ENCODE measurements around the gene PLA2G3.
"Not testable (repeated sequence)": the region's sequence is repeated elsewhere in the genome, so short reads cannot be mapped to it uniquely, and the experiment has no call there.

Gene PLA2G3, protein sequence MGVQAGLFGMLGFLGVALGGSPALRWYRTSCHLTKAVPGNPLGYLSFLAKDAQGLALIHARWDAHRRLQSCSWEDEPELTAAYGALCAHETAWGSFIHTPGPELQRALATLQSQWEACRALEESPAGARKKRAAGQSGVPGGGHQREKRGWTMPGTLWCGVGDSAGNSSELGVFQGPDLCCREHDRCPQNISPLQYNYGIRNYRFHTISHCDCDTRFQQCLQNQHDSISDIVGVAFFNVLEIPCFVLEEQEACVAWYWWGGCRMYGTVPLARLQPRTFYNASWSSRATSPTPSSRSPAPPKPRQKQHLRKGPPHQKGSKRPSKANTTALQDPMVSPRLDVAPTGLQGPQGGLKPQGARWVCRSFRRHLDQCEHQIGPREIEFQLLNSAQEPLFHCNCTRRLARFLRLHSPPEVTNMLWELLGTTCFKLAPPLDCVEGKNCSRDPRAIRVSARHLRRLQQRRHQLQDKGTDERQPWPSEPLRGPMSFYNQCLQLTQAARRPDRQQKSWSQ

GRCh38 chr22:31139866-31140716, at the start of gene PLA2G3:
TSS of gene PLA2G3 (minus strand) at chr22:31140508. CDS start at chr22:31140354, 154 bp downstream.
- FAIRE-seq = no peak

GRCh38 chr22:31187627-31188026, 47.3 kb upstream of the PLA2G3 start:
- no peak for FAIRE-seq

DNA sequence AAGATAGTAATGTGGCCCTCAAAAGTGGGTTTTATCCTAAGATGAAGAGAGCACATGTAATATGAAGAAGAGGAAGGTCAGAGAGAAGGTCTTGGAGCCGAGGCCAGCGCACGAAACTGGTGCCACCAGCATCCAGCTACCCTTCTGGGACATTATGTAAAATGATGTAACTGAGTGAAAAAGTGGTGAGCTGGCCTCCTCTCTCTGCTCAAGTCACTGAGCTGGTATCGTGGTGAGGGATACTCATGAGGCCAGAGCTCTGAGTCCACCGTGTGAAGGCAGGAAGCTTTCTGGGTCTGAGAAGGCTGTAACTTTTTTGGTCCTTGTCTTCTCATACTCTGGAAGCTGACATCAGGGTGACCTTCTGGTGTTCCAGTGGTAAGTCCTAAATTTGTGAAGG, 44.7 kb upstream of the PLA2G3 start:
- FAIRE-seq = no peak

DNA sequence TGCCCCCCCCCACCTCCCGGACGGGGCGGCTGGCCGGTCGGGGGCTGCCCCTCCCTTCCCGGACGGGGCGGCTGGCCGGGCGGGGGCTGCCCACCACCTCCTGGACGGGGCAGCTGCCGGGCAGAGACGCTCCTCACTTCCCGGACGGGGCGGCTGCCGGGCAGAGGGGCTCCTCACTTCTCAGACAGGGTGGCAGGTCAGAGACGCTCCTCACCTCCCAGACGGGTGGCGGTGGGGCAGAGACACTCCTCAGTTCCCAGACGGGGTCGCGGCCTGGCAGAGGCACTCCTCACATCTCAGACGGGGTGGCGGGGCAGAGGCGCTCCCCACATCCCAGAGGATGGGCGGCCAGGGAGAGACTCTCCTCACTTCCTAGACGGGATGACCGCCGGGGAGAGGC, 43.7 kb upstream of the PLA2G3 start:
- no peak for FAIRE-seq

- FAIRE-seq = no peak
Measured at GRCh38 chr22:31179345-31179744, 39.0 kb upstream of the PLA2G3 start.

- no peak for FAIRE-seq
Measured at GRCh38 chr22:31178859-31179258, 38.6 kb upstream of the PLA2G3 start.

GRCh38 chr22:31177420-31178162, 37.3 kb upstream of the PLA2G3 start:
- FAIRE-seq = no peak

DNA sequence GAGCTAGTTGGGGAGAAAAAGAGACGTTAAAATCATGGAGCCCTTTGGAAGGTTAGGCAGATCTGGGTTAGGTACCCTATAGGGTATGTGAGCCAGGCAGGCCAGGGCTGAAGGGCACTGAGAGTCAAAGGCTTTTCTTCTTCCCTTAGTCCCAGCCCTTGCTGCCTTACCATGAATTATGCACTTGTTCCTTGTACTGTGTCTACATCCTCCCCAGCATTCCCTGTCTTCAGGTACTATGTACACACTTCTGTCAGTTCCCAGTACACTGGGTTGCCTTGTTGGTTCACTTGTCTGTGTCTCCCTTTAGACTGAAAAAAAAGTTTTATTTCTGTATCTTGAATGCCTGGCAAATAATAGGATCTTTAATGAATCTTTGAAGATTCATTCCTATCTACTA, 36.6 kb upstream of the PLA2G3 start:
- no peak for FAIRE-seq

- FAIRE-seq = no peak
Measured at GRCh38 chr22:31173386-31174145, 33.3 kb upstream of the PLA2G3 start.

DNA sequence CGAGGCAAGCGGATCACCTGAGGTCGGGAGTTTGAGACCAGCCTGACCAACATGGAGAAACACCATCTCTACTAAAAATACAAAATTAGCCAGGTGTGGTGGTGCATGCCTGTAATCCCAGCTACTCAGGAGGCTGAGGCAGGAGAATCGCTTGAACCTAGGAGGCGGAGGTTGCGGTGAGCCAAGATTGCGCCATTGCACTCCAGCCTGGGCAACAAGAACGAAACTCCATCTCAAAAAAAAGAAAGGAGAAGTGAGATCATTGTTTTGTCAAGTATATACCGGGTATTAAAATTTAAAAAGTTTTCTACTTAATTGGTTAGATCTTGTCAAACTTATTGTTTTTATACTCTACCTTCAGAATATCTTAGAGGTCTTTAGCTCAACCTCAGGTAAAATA, 31.4 kb upstream of the PLA2G3 start:
- FAIRE-seq = not testable (repeated sequence)

DNA sequence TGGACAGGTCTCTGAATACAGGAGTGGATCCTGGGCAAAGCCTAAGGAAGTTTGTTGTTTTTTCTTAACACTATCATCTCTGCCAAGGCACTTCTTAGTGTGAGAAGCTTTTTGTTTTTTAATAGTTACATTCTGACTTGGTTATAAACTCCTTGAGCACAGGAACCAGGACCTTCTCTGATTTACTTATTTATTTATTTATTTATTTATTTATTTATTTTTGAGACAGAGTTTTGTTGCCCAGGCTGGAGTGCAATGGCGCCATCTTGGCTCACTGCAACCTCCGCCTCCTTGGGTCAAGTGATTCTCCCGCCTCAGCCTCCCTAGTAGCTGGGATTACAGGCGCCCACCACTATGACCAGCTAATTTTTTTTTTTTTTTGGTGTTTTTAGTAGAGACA, 30.7 kb upstream of the PLA2G3 start:
- no peak for FAIRE-seq

DNA sequence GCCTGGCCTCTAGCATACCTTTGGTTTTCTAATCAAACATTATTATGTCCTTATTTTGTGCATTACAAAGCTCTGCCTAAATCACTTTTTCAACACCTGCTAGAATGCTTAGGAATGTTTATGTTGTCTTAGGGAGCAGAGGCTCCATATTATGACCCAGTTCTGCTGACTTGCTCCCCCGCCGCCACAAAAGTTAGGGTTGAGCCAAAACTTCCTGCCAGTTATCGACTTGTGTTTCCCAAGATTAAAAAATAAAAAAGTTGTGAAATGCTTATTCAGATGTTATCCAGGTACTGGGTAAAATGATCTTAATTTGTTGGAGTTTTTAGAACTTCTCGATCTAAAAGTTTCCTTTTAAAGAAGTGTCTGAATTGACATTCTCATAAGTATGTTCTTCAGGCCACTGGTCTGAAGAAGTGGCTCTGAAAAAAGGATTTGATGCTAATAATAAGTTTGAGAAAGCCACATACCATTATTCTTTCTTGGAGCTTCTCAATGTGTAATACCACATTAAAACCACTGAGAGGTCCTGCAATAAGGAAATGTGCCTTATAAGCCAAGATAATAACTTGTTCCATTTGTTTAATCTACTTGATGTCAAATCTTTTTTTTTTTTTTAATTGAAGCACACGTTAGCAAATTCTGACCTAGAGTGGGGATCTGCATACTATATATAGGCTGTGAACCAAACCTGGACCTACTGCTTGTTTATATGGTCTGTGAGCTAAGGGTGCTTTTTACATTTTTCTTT, 21.9 kb upstream of the PLA2G3 start:
- FAIRE-seq = no peak

DNA sequence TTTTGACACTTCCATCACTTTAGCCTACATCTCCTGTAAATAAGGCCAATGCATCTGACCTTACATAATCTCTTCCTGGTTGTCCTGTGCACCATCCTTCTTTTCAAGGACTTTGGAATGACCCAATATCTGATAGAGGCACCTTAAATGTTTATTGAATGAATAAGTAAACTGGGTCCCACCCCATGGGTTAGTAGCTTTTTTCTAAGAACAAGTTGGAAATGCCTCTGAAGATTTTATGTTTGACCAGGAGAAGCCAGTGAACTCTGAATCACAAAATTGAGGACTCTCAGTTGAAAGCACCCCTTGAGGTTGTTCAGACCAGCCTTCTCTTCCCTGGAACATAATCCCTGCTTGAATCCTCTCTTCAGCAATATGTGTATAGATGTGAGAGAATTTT, 21.1 kb upstream of the PLA2G3 start:
- no peak for FAIRE-seq

DNA sequence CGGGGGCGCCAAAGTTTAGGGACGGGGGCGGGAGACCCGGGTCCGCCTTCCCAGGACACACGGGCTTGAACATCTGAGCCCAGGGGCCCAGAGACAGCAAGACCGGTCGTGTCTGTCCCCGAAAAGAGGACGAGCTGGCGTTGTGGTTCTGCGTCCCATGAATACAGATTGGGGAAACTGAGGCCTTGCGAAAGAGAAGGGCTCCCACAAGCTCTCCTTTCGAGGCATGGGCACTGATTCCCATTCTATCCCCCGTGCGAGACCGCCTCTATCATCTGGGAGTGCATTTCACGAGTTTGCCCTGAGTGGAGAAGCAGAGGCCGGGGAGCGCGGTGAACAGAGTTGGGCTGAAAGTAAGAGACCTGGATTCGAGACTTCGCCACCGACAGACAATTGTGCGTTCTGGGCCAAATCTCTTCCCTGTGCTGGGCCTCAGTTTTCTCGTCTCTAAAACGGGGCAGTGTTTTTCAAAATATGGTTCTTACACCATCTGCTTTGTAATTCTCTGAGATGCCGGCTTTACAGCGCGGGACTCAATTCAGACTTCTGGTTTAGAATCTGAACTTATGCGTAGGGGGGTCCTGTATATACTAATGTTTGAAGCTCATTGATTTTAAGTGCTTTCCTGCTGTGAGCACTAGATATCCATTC, 20.1 kb upstream of the PLA2G3 start:
- FAIRE-seq = no peak

DNA sequence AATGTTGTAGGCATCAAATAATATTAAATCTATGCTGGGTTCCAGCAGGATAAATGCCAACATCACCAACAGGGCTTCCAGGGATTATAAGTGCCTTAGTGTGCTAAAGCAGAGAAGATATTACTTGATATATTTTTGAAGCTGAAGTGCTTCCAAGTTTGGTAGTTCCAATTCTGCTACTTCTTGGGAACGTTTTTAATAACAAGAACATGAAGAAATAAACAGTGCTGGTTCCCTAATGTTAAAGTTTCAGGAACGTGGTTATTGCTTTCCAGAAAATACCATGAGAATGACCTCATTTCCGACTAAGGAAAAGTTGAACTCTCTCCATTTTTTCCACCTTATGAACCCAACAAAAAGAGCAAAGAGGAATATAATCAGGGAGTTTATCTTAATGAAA, 15.1 kb upstream of the PLA2G3 start:
- FAIRE-seq = no peak

DNA sequence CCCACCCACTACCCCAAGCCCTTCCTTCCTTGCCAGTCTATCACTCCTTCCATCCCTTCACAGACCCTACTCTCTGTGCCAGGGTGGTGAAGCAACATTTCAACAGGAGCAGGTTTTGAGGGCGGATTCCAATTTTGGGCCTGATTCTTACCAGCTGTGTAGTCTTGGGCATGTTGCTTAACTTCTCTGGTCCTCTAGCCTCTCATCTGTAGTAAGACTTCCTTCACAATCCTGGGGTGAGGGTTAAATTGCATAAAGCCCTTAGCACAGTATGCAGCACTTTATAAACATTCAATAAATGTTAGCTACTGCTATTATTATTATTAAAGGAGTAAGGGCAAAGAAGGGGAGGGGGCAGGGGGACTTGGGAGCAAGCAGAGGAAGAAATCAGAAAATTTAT, 14.7 kb upstream of the PLA2G3 start:
- no peak for FAIRE-seq

DNA sequence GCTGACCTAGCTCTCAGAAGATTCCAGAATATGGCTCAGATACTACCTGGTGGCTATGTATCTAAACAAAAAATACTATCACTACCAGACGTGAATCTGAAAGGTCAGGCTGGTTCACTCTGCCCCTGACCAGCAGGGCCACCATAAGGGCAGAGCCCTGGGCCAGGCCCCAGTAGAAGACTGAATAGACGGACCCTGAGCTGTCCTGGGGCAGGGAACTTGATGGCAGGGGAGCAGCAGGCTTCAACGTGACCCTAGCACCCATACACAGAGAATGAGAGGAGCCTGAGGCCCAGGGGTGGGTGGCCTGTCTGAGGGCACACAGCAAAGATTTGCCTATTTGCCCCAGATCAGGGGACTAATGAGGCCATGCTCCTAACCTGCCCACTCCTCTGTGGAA, 13.0 kb upstream of the PLA2G3 start:
- no peak for FAIRE-seq

DNA sequence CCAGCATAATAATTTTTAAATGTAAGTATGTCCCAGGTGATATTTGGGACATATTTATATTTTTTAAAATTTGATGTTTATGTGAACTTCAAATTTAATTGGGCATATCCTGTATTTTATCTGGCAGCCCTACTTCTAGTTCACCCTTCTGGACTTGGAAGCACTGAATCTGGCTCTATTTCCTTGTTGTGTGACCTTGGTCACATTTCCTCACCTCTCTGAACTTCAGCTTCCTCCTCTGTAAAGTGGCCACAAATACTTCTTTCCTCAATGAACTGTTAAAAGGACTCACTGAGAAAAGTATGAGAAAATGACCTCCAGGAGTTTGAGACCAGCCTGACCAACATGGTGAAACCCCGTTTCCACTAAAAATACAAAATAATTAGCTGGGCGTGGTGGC, 11.6 kb upstream of the PLA2G3 start:
- FAIRE-seq = no peak

DNA sequence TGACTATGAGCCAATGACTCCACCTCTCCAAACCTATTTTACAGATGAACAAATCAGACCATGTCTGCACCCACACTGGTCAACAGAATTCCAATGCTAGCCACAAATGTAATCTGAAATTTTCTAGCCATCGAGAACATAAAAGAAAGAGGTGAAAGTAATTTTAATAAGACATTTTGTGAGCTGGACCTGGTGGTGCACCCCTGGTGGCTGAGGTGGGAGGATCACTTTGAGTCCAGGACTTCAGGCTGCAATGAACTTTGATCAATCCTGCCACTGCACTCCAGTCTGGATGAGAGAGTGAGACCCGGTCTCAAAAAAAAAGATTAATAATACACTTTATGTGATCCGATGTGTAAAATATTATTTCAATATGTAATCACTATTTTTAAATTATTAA, 10.3 kb upstream of the PLA2G3 start:
- no peak for FAIRE-seq

DNA sequence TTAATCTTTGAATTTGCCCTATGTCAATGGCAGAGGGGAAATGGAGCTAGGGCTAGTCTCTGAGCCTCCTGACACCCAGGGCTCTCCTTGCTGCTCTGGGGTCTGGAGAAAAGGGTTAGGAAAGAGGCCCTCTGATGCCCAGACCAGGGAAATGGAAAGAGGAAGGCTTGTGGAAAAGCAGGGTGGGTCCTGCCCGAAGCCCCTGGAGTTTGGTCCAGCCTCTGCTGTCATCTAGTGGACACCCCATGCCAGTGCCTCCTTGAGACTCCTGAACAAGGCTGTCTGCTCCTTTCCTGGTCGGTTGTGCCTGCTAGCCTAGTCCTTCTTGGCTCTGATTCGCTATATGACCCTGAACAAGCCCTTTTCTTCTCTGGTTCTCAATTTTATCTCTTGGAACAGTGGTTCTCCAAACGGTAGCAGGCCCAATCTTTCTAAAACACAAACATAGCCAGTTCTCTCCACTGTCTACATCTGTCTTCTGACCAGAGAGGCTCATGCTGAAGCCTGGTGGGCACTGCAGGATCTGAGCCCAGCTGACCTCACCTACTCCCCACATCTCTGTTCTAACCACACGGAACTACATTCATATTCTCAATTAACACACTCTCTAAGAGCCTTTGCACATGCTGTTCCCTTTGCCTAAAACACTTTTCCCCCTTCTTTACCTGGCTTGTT, 8.8 kb upstream of the PLA2G3 start:
- no peak for FAIRE-seq

- FAIRE-seq = no peak
Measured at GRCh38 chr22:31148488-31148887, 8.2 kb upstream of the PLA2G3 start.
